Measurements from ENCODE around the gene PUM1. TPM values are rescaled to one million over a fixed set of nuclear protein-coding genes. Genes with fewer than 3 reads are reported as not detected.

Gene PUM1
- total RNA-seq, 2 donors from 2014 or later: 80.3 to 120 TPM

DNA sequence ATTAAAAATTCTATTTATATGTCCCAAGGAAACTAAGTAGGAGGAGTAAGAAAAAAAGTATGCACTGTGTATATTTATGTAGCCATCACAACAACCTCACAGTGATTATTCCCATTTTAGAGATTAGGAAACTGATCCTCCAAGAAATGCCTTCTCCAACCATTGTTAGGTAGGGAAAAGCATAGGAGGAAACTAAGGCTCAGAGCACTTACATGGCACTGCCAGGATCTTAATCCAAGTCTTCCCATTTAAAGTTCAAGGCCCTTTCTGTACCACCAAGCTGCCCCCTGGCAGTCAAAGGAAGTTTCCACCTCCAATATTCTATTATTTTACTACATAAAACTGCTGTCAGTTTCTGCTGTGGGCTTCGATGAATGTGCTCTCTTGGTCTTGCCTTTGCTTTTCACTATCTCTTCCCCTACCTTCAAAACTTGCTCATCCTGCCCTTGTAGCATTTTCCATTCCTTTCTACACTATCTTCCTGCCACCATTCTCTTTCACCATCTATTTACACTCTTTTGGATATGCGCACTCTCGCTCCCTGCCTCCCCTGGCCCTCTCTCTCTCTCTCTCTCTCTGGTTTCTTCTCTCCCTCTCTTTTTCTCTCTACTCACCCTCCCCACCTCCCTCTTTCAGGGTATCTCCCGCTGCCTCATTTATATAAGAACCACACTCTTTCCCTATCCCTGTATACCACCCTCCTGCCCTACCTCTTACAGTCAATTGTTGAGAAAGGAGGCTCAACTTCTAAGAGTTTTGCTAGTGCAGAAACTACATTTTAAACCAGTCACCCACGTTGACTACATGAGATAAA is 34.0 kb downstream of the PUM1 start:
- H3K9me3 ChIP-seq: no peaks in the 10 kb centered on the region
- no peaks in the 10 kb centered on the region for H3K4me1 ChIP-seq (replicated peaks)
- H3K4me3 ChIP-seq: no peak overlapping the region
- no peak overlapping the region for H3K27ac ChIP-seq
- WGBS: 77% methylated on average over 5 of the region's 5 CpGs
- no peak for TF ChIP-seq POLR2A (IDR thresholded peaks at IDR 0.05)
- no peak for TF ChIP-seq POLR2AphosphoS5 (IDR thresholded peaks at IDR 0.05)
- TF ChIP-seq, protein P1, sequence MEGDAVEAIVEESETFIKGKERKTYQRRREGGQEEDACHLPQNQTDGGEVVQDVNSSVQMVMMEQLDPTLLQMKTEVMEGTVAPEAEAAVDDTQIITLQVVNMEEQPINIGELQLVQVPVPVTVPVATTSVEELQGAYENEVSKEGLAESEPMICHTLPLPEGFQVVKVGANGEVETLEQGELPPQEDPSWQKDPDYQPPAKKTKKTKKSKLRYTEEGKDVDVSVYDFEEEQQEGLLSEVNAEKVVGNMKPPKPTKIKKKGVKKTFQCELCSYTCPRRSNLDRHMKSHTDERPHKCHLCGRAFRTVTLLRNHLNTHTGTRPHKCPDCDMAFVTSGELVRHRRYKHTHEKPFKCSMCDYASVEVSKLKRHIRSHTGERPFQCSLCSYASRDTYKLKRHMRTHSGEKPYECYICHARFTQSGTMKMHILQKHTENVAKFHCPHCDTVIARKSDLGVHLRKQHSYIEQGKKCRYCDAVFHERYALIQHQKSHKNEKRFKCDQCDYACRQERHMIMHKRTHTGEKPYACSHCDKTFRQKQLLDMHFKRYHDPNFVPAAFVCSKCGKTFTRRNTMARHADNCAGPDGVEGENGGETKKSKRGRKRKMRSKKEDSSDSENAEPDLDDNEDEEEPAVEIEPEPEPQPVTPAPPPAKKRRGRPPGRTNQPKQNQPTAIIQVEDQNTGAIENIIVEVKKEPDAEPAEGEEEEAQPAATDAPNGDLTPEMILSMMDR (IDR thresholded peaks at IDR 0.05): no peak
- no peak for DNase-seq (ENCODE audit: low spot score)
- no peaks in the 10 kb centered on the region for H3K27me3 ChIP-seq (replicated peaks; ENCODE audit: insufficient read depth)
- H3K36me3 ChIP-seq: no peaks in the 10 kb centered on the region
- intact Hi-C loops (cut with DNase I): no loop called here

DNA sequence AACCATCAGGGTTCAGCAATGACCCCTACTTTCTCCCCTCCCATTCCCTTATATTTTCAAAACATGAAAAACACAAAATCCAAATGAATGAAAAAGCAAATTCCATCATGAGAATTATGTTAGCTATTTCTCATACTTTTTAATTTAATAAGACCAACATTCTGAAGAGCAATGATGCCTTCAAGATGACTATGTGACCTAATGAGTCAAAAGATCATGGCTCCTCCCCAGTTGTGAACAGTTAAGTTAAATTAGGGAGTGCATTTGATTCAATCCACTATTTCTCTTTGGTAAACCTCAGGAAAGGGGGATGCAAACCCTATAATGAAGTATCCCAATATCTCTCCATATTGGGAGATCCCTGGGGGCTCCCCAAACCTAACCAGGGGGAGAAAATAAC is 36.5 kb downstream of the PUM1 start:
- Histone ChIP-seq H3K4me1 (replicated peaks) (no peaks in the 10 kb centered on the region), H3K27ac (no peak overlapping the region)

DNA sequence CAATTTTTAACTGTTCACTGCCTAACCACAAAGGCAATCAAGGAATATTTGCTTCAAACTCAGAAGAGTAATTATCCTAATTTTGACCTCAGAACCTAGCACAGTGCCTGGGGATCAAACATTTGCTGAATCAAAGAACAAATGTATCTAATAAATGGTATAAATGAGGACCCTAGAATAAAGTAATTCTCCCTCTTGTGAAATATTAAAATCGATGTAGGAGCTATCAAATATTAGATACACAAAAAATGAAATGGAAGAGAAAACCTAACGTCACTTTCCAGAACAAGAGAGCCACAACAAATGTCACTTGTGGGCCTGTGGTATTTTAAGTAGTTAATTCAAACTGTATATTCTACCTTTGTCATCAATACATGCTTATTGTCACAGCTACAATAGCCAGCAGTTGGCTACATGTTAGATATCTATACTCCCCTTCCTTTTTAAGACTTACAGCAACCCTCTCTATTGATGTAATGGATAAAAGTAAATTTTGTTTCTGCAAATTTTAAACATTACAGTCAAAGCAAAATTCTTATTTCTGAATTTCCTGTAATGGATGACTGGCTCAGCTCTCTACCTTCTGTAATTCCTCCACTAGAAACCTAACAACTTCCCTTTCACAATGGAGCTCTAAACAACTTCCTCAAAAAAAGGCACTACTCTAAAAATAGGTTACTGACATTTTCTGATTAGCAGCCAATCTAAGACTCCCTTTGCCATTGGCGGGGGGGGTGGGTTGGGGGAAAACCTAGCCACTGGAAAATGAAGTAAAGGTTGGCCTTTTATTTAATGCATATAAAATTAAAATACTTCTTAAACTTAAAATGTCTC is 37.6 kb downstream of the PUM1 start:
- Histone ChIP-seq H3K36me3 (no peaks in the 10 kb centered on the region), H3K4me3 (no peak overlapping the region), H3K4me1 (replicated peaks) (no peaks in the 10 kb centered on the region), H3K27ac (no peak overlapping the region), H3K27me3 (replicated peaks; ENCODE audit: insufficient read depth) (no peaks in the 10 kb centered on the region), H3K9me3 (no peaks in the 10 kb centered on the region)
- intact Hi-C loops (cut with DNase I): no loop called here
- no peak for TF ChIP-seq POLR2A (IDR thresholded peaks at IDR 0.05)
- TF ChIP-seq, protein P1 (IDR thresholded peaks at IDR 0.05): no peak
- TF ChIP-seq POLR2AphosphoS5 (IDR thresholded peaks at IDR 0.05): no peak
- 70% methylated on average over 3 of the region's 3 CpGs for WGBS
- DNase-seq (ENCODE audit: low spot score): no peak

More for the DNA sequence above, 36.5 kb downstream of the PUM1 start:
- no peak for DNase-seq (ENCODE audit: low spot score)
- H3K36me3 ChIP-seq: no peaks in the 10 kb centered on the region
- no peak overlapping the region for H3K4me3 ChIP-seq
- intact Hi-C loops (cut with DNase I): no loop called here
- TF ChIP-seq POLR2A (IDR thresholded peaks at IDR 0.05): no peak
- TF ChIP-seq POLR2AphosphoS5 (IDR thresholded peaks at IDR 0.05): no peak
- TF ChIP-seq, protein P1 (IDR thresholded peaks at IDR 0.05): no peak
- no peaks in the 10 kb centered on the region for H3K9me3 ChIP-seq
- H3K27me3 ChIP-seq (replicated peaks; ENCODE audit: insufficient read depth): no peaks in the 10 kb centered on the region

DNA sequence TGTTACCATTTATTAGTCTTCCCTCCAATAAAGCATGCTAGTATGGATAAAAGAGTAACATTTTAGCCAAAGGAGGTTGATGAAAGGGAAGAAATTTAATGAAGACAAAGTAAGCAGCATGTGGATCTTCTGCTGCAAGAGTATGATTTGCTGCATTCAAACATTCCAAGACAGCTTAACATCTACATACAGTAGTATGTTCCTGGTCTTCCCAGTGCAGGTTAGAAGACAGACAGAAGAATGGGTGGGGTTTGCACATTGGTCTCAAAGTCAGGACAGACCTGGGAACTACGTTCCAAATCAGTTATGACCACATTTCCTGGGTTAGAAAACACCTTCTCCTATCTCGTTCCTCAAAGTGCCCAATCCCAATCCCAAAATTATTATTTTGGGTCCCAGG is 43.3 kb downstream of the PUM1 start:
- WGBS: 57% methylated on average over 2 of the region's 2 CpGs
- Histone ChIP-seq H3K4me1 (replicated peaks) (peaks cover 10% of the 10 kb centered on the region), H3K27ac (no peak overlapping the region), H3K9me3 (no peaks in the 10 kb centered on the region), H3K36me3 (no peaks in the 10 kb centered on the region), H3K27me3 (replicated peaks; ENCODE audit: insufficient read depth) (no peaks in the 10 kb centered on the region), H3K4me3 (no peak overlapping the region)
- intact Hi-C loops (cut with DNase I): no loop called here
- no peak for TF ChIP-seq POLR2AphosphoS5 (IDR thresholded peaks at IDR 0.05)
- no peak for DNase-seq (ENCODE audit: low spot score)

DNA sequence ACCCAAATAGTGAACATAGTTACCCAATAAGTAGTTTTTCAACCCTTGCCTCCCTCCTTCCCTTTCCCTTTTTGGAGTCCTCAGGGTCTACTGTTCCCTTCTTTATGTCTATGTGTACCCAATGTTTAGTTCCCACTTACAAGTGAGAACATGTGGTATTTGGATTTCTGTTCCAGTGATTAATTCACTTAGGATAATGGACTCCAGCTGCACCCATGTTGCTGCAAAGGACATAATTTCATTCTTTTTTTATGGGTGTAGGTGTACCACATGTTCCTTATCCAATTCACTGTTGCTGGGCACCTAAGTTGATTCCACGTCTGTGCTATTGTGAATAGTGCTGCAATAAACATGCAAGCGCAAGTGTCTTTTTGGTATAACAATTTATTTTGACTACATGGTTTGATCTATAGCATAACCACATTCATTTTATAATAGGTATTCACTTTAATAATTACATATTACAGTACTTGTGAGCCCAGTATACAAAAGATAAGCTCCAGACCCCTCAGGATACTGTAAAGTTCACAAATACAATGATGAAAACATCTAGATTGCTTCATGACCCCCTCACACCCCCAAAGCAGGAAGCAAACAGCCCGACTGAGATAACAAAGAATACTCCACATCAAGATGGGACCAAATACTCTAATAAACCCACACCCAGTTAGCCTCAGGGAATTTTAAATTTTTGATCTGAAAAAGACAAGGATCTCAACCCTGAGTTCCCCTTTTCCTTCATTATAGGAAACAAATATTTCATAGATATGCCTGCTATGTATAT is 45.3 kb downstream of the PUM1 start:
- no peak for DNase-seq (ENCODE audit: low spot score)
- Histone ChIP-seq H3K9me3 (no peaks in the 10 kb centered on the region), H3K4me1 (replicated peaks) (peaks cover 10% of the 10 kb centered on the region), H3K36me3 (no peaks in the 10 kb centered on the region), H3K27me3 (replicated peaks; ENCODE audit: insufficient read depth) (no peaks in the 10 kb centered on the region), H3K4me3 (no peak overlapping the region), H3K27ac (no peak overlapping the region)
- intact Hi-C loops (cut with DNase I): no loop called here
- WGBS: 32% methylated on average over 3 of the region's 3 CpGs
- TF ChIP-seq, protein P1 (IDR thresholded peaks at IDR 0.05): no peak
- TF ChIP-seq POLR2AphosphoS5 (IDR thresholded peaks at IDR 0.05): no peak
- no peak for TF ChIP-seq POLR2A (IDR thresholded peaks at IDR 0.05)

Measured in prostate gland (tissue), 2 donors.